Activated CD4-positive, CD25-positive, alpha-beta regulatory T cell treated with anti-CD3 and anti-CD28 coated beads, Interleukin-2, amount 50 U/mL, for 72 hours (primary cell): ENCODE data around the gene ATP6V1C2.
"Not testable (repeated sequence)": the region's sequence is repeated elsewhere in the genome, so short reads cannot be mapped to it uniquely, and the experiment has no call there.

ENCODE experiments used
- DNase-seq: peaks from one replicate; pipeline ENCODE4 v3.0.0; 2021

The ATP6V1C2 gene

DNA sequence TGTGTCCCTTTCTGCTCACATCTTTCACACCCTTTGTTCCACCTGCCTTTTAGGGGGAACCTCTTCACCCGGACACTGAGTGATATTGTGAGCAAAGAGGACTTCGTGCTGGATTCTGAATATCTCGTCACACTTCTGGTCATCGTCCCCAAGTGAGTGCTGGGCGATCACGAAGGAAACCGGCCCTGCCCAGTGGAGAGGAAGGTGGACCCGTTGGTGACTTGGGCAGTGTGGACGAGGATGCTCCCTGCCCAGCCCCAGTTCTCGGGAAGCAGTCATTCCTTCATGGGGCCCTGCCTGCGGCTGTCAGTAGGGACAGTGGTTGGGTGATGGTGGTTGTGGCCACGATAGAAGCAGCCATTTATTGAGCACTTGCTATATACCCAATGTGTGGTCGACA is 50.4 kb downstream of the ATP6V1C2 start:
- DNase-seq = no peak

DNA sequence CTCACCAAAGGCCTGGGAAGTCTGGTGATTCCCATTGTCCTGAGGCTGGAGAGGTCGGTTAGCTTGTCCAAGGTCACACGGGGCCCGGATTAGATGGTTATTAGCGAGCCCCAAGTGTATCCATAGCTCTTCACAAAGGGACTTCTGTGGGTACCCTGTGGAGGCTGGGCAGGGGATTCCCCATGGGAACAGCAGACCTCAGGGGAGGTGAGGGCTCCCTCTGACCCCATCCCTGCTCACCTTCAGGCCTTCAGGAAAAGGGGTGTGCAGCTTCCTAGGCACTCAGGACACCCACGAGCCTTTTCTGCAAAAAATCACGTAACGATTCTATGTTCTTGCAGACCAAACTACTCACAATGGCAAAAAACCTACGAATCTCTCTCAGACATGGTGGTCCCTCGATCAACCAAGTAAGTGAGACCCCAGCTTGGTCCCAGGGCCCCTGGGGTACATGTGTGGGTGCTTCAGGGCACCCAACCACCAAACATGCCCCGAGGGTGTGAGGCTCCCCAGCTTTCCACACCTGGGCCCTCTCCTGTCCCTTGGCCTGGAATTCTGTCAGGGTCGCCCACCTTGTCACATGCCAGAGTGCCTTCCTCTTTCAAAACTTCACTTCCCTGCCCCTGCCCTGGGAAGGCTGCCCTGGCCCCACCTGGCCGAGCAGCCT is 50.9 kb downstream of the ATP6V1C2 start:
- DNase-seq = no peak

GRCh38 chr2:10772868-10773215 is 51.4 kb downstream of the ATP6V1C2 start:
- DNase-seq = no peak

DNA sequence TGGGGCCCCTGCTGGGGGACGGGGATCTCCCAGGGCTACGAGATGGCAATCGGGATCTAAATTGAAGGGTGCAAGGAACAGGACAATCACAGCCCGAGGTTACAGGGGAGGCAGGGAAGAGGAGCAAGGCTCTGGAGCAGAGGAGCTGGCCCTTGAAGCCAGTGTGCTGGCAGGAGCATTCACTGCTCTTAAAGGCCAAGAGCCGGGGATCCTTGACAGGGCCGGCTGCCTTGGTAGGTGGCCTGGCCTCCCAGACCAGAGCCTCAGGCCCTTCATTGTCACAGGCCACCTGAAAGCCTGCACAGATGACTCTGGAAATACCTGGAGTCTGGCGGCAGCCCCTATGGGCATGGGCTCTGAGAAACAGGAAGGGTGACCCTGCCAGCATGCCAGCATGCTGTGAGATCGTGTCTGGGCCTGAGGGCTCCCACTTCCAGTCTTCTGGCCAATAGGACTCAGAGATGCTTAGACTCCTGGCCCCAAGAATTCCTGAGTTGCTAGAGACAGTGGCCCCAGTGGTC is 52.5 kb downstream of the ATP6V1C2 start:
- DNase-seq = no peak

DNA sequence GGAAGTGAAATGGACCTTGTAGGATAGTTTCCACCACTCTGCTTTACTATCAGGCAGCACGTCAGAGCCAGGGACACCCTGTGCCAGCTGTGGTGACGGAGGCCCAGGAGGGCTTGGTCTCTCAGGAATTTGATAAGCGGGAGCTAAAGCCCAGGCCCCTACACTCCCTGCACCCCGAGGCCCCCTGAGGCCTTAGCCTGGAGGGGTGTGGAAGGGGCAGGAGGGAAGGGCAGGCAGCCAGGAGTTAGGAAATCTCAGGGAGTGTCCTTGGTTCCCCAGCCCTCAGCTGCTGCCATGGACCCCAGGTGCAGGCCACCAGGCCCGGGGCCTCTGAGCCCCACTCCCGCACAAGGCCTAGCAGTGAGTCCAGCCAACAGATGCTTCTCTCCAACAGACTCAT is 53.0 kb downstream of the ATP6V1C2 start:
- DNase-seq = no peak

DNA sequence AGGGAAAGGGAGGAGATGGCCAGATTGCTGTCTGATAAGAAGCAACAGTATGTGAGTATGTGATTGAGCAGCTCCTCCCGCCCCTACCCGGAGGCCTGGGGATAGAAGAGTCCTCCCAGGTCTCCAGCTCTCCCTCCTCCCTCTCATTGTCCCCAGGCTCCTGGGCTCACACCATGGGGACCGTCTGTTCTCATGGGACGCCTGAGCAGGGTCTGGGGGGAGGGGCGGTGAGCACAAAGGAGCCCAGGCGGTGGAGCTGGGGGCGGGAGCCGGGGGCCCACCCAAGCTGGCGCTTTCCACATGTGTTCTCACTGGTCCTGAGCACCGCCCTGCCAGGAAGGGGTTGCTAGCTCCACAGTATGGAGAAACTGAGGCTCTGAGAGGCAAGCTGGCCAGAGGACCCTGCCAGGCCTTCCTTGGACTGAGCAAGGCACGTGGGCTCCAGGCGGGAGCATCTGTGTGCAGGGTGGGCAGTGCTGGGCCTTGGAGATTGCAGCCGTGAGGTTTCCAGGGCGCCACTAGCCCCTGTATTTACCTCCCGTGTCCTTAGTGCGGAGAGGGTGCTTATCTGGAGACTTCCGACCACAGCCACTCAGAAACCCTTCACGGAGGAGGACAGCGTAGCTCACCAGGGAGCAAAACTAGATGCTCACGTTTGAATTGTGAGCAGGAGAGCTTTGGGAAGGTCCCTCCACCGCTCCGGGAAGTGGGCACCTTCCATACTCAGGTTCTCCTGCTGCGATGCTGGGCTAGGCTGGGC is 53.8 kb downstream of the ATP6V1C2 start:
- no peak for DNase-seq

DNA sequence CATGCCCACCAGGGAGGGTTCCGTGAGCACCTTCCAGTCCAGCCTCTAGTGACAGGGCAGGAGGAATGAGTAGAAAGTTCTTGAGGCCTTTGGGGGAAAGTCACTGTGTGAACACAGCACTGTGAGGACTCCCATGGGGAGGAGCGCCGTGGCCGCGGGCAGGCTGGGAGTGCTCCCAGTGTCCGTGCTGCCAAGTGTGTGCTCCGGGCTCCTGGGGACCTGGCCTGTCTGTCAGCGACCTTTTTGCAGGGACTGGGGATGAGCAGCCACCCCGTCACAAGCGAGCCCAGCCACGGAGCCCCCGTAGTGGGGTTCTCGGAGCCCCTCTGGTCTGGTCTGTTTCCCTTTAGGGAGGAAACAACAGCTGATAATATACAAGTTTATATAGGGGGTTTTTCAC is 54.4 kb downstream of the ATP6V1C2 start:
- DNase-seq = no peak

- no peak for DNase-seq
Observed at GRCh38 chr2:10776231-10776977, 55.0 kb downstream of the ATP6V1C2 start.

DNA sequence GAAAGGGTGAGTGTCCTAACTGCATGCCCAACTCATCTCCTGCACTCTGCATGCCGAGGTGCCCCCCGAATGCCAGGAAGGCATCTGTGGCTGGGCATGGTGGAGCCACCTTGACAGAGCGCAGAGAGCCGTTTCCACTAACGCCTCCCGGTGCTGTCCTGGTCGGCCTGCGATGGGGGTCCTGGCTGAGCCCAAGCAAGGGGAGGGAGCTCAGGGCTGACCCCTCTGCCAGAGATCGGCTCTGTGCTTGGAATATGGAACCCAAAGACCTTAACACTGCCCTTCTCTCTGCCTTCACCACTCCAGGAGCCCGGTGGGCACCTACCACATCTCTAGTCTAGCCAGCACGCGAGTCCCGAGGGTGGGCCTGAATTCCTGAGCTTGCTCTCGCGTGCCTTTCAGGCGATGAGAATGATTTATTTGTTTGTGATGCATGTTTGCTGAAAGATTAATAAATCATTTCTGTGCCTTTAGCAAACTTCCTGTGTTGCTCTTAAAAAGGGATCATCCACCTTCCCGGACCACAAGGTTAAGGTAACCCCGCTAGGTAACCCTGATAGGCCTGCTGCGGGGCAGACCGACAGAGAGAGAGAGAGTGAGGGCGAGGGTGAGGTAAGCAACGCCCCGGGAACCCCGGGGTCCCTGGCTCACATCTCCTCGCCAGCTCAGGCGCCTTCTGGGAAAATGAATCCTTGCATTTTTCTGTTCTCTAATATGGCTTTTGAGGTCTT is 55.8 kb downstream of the ATP6V1C2 start:
- DNase-seq = no peak

DNA sequence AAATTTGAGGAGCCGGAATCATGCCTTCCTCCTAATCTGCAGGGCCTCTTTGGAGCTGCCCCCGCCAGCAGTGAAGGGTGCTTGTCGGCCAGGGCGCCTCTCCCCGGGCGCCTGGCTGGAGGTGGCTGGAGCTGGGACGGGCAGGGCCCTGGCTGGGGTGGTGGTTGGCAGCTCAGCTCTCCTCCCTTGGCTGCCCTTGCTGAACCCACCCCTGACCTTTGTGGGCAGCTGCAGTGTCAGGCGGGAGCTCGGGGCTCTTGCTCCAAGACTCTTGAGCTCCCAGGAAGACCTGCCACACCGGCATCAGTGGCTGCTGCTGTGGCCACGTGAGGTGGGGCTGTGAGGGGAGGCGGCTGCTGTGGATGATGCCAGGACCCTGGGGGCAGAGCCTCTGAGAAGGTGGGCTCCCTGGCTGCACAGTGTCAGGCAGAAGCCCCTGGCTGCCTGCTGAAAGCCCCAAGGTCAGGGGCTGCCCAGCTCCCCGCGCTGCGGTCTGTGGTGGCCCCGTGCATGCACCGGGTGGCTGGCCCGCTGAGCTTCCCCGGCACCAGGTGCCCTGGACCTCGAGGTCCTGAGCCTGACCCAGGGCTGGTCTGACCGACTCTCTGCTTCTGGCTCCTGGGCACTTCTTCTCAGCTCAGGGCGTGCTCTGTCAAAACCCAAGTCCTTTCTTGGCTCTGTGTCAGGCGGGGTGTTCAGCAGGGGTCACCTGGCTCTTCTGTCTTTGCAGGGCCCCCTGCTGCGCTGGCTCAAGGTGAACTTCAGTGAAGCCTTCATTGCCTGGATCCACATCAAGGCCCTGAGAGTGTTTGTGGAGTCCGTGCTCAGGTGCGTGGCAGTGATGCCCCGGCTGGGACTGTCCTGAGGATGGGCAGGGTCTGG is 56.7 kb downstream of the ATP6V1C2 start:
- no peak for DNase-seq

GRCh38 chr2:10778724-10779115 is 57.3 kb downstream of the ATP6V1C2 start:
- DNase-seq = no peak

DNA sequence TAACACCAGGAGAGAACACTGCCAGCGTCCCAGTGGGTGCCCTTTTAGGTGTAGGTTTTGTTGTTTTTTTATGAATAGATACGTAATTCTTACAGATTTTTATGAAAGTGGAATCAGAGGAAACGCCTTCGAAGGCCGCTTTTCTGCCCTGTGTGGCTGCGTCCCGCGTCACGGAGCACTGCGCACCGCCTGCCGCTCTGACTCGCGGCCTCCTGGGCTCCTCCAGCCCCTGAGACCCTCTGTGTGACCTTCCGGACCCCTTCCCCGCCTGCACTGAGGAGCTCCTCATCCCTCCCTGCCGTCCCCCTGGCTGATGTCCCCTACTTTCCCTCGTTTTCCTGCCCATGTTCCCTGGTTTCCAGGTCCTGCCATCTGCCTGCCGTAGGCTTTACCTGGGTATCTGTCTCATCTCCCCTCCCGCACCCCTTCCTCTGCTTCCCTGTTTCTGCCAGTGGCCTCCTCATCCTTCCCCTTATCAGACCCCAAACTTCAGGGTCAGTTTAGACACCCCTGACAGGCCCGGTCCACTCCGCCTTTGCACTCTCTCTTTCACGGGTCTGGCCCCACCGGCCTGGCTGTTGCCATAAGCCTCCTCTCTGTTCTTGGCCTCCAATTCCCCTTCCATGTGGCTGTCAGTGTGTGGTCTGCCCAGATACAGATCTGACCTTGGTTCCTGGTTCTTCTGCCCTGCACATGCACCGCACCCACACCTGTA is 58.5 kb downstream of the ATP6V1C2 start:
- no peak for DNase-seq

GRCh38 chr2:10780491-10780820 is 59.0 kb downstream of the ATP6V1C2 start:
- DNase-seq = no peak

DNA sequence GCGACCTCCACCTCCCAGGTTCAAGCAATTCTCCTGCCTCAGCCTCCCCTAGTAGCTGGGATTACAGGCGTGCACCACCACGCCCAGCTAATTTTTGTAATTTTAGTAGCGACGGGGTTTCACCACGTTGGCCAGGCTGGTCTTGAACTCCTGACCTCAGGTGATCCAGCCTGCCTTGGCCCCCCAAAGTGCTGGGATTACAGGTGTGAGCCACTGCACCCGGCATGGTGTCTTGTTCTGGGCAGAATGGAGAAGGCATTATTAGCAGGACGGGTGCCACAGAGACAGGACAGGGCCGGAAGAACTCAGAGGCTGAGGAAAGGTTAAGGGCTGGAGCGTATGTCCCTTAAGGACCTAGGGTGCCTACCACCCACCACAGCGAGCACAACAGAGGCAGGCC is 59.4 kb downstream of the ATP6V1C2 start:
- DNase-seq = not testable (repeated sequence)

- DNase-seq = no peak
Observed at GRCh38 chr2:10781746-10782145, 60.3 kb downstream of the ATP6V1C2 start.

DNA sequence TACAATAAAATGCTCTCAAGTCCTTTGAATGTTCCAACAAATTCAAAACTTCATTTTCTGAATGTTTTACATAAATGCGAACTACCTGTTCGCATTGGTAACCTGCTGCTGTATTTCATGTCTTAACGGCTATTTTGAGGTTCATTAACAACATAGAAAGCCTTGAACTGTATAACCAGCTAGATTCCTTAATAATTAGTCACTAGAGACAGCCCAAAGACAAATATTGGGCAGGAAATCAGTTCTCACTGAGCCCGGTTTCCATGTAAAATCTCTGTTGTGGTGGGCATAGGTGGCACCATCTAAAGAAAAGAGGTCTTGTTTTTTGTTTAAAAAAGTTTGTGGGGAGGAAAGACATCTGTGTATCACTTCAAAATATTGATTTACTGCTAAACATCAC is 62.0 kb downstream of the ATP6V1C2 start:
- no peak for DNase-seq

DNA sequence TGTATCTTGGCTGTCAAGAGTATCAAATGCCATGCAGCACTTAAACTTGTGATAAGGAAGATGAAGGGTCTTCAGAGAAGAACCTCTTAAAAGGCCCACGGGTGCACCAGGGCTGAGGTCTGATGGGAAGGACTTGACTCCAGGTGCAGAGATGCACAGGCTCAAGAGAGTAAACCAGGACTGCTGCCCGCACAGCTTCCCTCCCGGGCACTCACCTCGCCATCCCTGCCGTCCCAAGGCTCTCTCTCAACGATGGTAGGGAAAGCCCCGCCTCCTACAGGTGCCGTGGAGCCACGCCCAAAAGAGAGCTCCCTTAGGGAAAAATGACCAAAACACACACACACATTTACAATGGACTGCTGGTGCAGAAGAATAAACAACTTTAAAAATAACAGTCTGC is 63.3 kb downstream of the ATP6V1C2 start:
- DNase-seq = no peak

GRCh38 chr2:10785260-10785659 is 63.8 kb downstream of the ATP6V1C2 start:
- DNase-seq = no peak

DNA sequence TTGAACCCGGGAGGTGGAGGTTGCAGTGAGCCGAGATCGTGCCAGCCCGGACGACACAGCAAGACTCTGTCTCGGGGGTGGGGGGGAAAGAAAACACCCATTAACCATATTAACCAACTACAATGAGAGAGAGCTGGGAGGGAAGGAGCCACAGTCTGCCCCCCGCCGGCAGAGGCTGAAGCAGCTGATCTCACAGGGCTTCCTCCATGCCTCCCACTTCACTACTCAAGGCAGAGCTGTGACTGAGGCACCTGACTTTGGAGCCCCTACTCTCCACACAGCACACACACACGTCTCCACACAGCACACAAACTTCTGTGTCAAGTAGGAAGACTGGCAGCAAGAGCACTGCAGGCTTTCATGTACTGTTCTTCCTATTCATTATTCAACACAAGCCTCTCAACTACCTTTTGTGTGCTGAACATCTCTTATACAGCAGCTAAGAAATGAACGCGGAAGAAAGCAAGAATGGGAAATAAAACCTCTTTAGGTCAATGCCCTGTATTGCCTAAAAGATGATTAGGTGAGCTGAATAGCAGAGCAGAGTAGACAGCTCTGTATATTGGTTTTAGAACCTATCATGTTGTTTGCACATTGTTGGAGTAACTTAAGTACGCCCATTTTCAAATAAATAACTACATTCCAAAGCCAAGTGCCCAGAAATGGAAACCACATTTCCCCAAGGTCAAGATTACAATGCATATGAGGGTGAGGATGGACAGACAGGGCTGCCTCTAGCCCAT is 65.0 kb downstream of the ATP6V1C2 start:
- DNase-seq = no peak

DNA sequence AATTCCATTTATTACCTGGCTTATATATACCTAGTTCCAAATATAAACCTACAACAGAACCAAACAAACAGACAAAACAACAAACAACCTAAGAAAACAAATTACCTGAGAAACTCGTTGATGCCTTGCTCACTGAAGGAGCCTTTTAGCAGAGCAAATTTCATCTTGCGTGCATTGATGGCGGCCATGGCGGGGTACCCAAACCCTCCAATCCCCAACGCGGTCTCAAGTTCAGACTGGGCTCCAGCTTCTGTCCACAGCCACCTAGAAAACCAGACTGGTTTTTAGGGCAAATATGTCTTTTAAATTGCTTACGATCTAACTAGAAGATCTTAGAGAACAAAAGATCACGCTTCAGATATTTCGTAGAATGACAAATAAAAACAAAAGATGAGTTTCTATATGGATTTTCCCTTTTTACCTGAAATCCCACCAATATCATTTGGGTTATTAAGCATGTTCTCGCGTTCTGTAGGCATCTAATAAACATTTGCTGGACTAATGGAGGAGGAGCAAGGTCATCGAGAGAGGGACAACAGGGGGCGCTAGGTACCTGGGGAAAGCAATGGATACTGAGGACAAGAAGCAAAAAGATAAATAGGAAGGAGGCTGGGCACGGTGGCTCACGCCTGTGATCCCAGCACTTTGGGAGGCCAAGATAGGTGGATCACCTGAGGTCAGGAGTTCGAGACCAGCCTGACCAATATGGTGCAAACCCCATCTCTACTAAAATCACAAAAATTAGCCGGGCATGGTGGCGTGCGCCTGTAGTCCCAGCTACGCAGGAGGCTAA is 65.9 kb downstream of the ATP6V1C2 start:
- no peak for DNase-seq
